IMR-90 (cell line): Measurements from ENCODE around the gene FBN1.

Experiments used
- CEBPB ChIP-seq: IDR thresholded peaks from 2 replicates; pipeline ENCODE4 v1.6.1; 2012; ENCODE audit warnings: low read depth, low read length, improper control_type of control experiment
- CTCF ChIP-seq: conservative IDR thresholded peaks from 2 replicates; pipeline ENCODE4 v1.5.1; 2012; ENCODE audit warnings: mild to moderate bottlenecking, low read depth, low read length, improper control_type of control experiment
- ELK1 ChIP-seq: fragments of 150-350 bp; IDR thresholded peaks from 2 replicates; pipeline ENCODE4 v1.6.1; 2016; ENCODE audit warnings: low read depth, mild to moderate bottlenecking, low read length, moderate library complexity, borderline replicate concordance
- FOS ChIP-seq: fragments of 150-350 bp; IDR thresholded peaks from 2 replicates; pipeline ENCODE4 v1.6.1; 2016; ENCODE audit warnings: low read depth, low read length
- MAFK ChIP-seq: IDR thresholded peaks from 2 replicates; pipeline ENCODE4 v1.6.1; 2012; ENCODE audit warnings: low read depth, low read length, improper control_type of control experiment
- MXI1 ChIP-seq: IDR thresholded peaks from 2 replicates; pipeline ENCODE4 v1.6.1; 2012; ENCODE audit warnings: low read depth, mild to moderate bottlenecking, low read length, moderate library complexity, borderline replicate concordance
- POLR2A ChIP-seq: IDR thresholded peaks from 2 replicates; pipeline ENCODE4 v1.6.1; 2012; ENCODE audit warnings: mild to moderate bottlenecking, low read depth, low read length
- RAD21 ChIP-seq: IDR thresholded peaks from 2 replicates; pipeline ENCODE4 v1.6.1; 2012; ENCODE audit warnings: low read length, improper control_type of control experiment
- RFX5 ChIP-seq: IDR thresholded peaks from 2 replicates; pipeline ENCODE4 v1.8.0; 2012; ENCODE audit warnings: low read depth, mild to moderate bottlenecking, low read length, moderate library complexity

- TF ChIP-seq CTCF (no peak), RFX5 (no peak), RAD21 (no peak), FOS (no peak), ELK1 (no peak), POLR2A (no peak), MAFK (no peak), CEBPB (no peak), MXI1 (no peak)
These were observed 159.3 kb downstream of the FBN1 start for GRCh38 chr15:48486228-48486627.
